ENCODE results near the gene CDH4.

The CDH4 gene

GRCh38 chr20:61699495-61700374 is 447.7 kb downstream of the CDH4 start:
- no peak for DNase-seq

GRCh38 chr20:61700595-61701140 is 448.6 kb downstream of the CDH4 start:
- DNase-seq = no peak

- no peak for DNase-seq
Measured at GRCh38 chr20:61701401-61701800, 449.3 kb downstream of the CDH4 start.

GRCh38 chr20:61701802-61702201 is 449.7 kb downstream of the CDH4 start:
- no peak for DNase-seq

- no peak for DNase-seq
Measured at GRCh38 chr20:61702246-61702645, 450.2 kb downstream of the CDH4 start.

- DNase-seq = peak; percentile 35
Measured at GRCh38 chr20:61704661-61705060, 452.6 kb downstream of the CDH4 start.

- DNase-seq = no peak
Measured at GRCh38 chr20:61705386-61706258, 453.6 kb downstream of the CDH4 start.

- no peak for DNase-seq
Measured at GRCh38 chr20:61706259-61706961, 454.3 kb downstream of the CDH4 start.

GRCh38 chr20:61708891-61709290 is 456.8 kb downstream of the CDH4 start:
- DNase-seq = no peak

- no peak for DNase-seq
Measured at GRCh38 chr20:61710108-61710507, 458.0 kb downstream of the CDH4 start.

- no peak for DNase-seq
Measured at GRCh38 chr20:61712688-61713087, 460.6 kb downstream of the CDH4 start.

GRCh38 chr20:61718361-61719005 is 466.4 kb downstream of the CDH4 start:
- no peak for DNase-seq

- no peak for DNase-seq
Measured at GRCh38 chr20:61719691-61720347, 467.8 kb downstream of the CDH4 start.

GRCh38 chr20:61720348-61720696 is 468.3 kb downstream of the CDH4 start:
- no peak for DNase-seq

GRCh38 chr20:61722146-61722678 is 470.2 kb downstream of the CDH4 start:
- no peak for DNase-seq

GRCh38 chr20:61723529-61724257 is 471.6 kb downstream of the CDH4 start:
- no peak for DNase-seq

GRCh38 chr20:61724376-61724775 is 472.3 kb downstream of the CDH4 start:
- DNase-seq = no peak

- no peak for DNase-seq
Measured at GRCh38 chr20:61725145-61725544, 473.1 kb downstream of the CDH4 start.

- no peak for DNase-seq
Measured at GRCh38 chr20:61725966-61726365, 473.9 kb downstream of the CDH4 start.

GRCh38 chr20:61726979-61727378 is 474.9 kb downstream of the CDH4 start:
- DNase-seq = no peak

- DNase-seq = no peak
Measured at GRCh38 chr20:61727761-61728160, 475.7 kb downstream of the CDH4 start.

Data from fibroblast of skin of scalp (primary cell).